Measurements from ENCODE around the gene ACP2. TPM values are rescaled to one million over a fixed set of nuclear protein-coding genes. Genes with fewer than 3 reads are reported as not detected.

ACP2 gene
- total RNA-seq, 3 donors from 2014 or later = 39.7 to 45.2 (median 41.9) TPM

DNA sequence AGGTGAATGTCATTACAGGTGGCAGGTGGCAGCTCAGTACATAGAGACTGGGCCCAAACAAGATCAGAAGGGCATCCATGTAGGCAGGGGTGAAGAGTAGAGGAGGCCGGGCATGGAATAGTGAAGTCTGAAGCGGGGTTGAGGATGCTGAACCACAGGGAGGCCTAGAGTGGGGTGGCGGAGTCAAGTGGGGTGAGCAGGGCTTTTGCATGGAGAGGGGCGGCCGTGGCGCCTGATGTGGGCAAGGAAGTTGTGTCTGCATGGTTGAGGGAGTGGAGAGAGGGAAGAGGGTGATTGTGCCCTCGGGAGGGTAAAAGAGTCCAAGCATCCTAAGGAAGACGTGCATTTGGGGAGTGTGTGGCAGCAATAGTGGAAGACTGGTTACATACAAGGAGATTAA is 19.5 kb downstream of the ACP2 start:
- TF ChIP-seq CTCF (IDR thresholded peaks at IDR 0.05) (no peak), POLR2A (IDR thresholded peaks at IDR 0.05) (no peak), POLR2AphosphoS5 (IDR thresholded peaks at IDR 0.05) (no peak)

DNA sequence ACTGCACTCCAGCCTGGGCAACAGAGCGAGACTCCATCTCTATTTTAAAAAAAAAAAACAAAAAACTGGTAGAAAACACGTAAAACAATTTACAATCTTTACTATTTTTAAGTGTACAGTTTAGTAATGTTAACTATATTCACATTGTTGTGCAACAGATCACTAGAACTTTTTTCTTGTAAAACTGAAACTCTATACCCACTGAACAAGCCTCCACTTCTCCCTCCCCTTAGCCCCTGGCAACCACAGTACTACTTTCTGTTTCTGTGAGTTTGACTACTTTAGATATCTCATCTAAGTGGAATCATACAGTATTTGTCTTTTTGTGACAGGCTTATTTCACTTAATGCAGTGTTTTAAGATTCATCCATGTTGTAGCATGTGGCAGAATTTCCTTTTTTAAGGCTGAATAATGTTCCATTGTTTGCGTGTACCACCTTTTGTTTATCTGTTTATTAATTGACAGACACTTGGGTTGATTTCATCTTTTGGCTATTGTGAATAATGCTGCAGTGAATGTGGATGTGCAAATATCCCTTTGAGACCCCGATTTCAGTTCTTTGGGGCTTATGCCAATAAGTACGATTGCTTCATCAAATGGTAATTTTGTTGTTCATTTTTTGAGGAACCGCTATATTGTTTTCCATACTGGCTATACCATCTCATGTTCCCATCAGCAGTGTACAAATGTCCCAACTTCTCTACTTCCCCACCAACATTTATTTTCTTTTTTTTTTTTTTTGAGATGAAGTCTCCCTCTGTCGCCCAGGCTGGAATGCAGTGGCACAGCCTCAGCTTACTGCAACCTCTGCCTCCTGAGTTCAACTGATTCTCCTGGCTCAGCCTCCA is 22.8 kb downstream of the ACP2 start:
- Histone ChIP-seq H3K9me3 (no peaks in the 10 kb centered on the region), H3K4me3 (no peak overlapping the region), H3K27me3 (no peaks in the 10 kb centered on the region), H3K36me3 (peaks cover 4% of the 10 kb centered on the region), H3K4me1 (no peaks in the 10 kb centered on the region), H3K27ac (no peak overlapping the region)
- TF ChIP-seq POLR2AphosphoS5 (IDR thresholded peaks at IDR 0.05) (no peak), POLR2A (IDR thresholded peaks at IDR 0.05) (no peak), CTCF (IDR thresholded peaks at IDR 0.05) (no peak)
- DNase-seq (ENCODE audit: low spot score in 2 of 2) = no peak
- intact Hi-C loops (cut with DNase I; ENCODE audit: low total_unique reads) = no loop called here

More for the DNA sequence above, 19.5 kb downstream of the ACP2 start:
- no peaks in the 10 kb centered on the region for H3K4me1 ChIP-seq
- intact Hi-C loops (cut with DNase I; ENCODE audit: low total_unique reads) = no loop called here
- no peak for DNase-seq (ENCODE audit: low spot score in 2 of 2)
- H3K27ac ChIP-seq = no peak overlapping the region
- H3K36me3 ChIP-seq = no peaks in the 10 kb centered on the region
- H3K27me3 ChIP-seq = no peaks in the 10 kb centered on the region
- no peak overlapping the region for H3K4me3 ChIP-seq
- no peaks in the 10 kb centered on the region for H3K9me3 ChIP-seq

DNA sequence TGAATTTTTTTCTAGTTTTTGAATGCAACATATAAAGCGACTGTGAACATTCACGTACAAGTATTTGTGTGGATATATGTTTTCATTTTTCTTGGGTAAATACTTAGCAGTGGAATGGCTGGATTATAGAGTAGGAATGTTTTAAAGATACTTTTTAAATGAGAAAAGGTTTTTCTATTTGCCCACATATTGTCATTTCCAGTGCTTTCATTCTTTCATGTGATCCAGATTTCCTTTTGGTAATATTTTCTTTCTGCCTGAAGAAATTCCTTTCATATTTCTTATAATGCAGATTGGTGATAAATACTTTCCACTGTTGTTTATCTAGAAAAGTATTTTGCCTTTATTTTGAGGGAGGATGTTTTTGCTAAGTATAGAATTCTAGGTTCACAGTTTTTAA is 25.9 kb downstream of the ACP2 start:
- Histone ChIP-seq H3K27me3 (no peaks in the 10 kb centered on the region), H3K4me3 (no peak overlapping the region), H3K27ac (no peak overlapping the region), H3K9me3 (no peaks in the 10 kb centered on the region), H3K4me1 (no peaks in the 10 kb centered on the region), H3K36me3 (peaks cover 4% of the 10 kb centered on the region)
- TF ChIP-seq POLR2AphosphoS5 (IDR thresholded peaks at IDR 0.05) (no peak), CTCF (IDR thresholded peaks at IDR 0.05) (no peak), POLR2A (IDR thresholded peaks at IDR 0.05) (no peak)
- intact Hi-C loops (cut with DNase I; ENCODE audit: low total_unique reads) = no loop called here
- no peak for DNase-seq (ENCODE audit: low spot score in 2 of 2)

DNA sequence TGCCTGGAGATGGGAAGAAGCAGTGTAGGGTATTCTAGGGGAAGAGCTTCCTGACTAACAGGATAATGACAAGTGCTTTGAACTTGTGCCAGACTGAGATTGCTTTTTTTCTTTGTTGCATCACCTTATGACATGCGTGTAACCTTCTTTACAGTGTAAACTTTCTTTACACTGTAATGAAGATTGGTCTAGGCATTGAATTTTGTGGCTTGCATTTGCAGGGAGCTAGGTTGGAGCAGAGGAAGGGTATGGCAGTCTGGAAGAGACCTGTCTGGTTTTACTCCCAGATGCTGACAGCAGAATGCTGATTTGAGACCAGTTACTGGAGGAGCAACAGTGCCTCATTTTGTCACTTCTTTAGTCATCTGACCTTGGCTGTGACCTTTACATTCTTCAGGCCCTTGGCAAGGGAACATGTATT is 28.2 kb downstream of the ACP2 start:
- H3K36me3 ChIP-seq = peaks cover 4% of the 10 kb centered on the region

More for the DNA sequence above, 28.2 kb downstream of the ACP2 start:
- Histone ChIP-seq H3K9me3 (no peaks in the 10 kb centered on the region), H3K4me1 (peaks cover 0 to 10% of the 10 kb centered on the region in 2 donors), H3K27ac (no peak overlapping the region), H3K4me3 (no peak overlapping the region), H3K27me3 (no peaks in the 10 kb centered on the region)
- TF ChIP-seq POLR2AphosphoS5 (IDR thresholded peaks at IDR 0.05) = no peak
- TF ChIP-seq CTCF (IDR thresholded peaks at IDR 0.05) = no peak
- TF ChIP-seq POLR2A (IDR thresholded peaks at IDR 0.05) = no peak
- intact Hi-C loops (cut with DNase I; ENCODE audit: low total_unique reads) = no loop called here
- DNase-seq (ENCODE audit: low spot score in 2 of 2) = no peak
